HCT116 (cell line): Measurements from ENCODE around the gene USP12.

ENCODE experiments used
- CTCF ChIP-seq, 3 experiments: fragments of 200-600 bp in 1 of 3; sonication (generic) in 1 of 3; IDR thresholded peaks in 2 of 3; conservative IDR thresholded peaks in 1 of 3; 2 replicates each; pipeline ENCODE4 v1.5.1; 2012 to 2017; ENCODE audit warnings: low read depth in 2 of 3, low read length in 2 of 3, antibody characterized with exemption in 1 of 3, borderline replicate concordance in 1 of 3, control low read depth in 1 of 3, mild to moderate bottlenecking in 1 of 3, mixed read lengths in 1 of 3, mixed run types in 1 of 3, moderate library complexity in 1 of 3; ENCODE audit not compliant: insufficient read depth in 1 of 3
- EZH2 ChIP-seq: fragments of 200-600 bp; sonication (generic); IDR thresholded peaks from 2 replicates; pipeline ENCODE4 v1.6.1; 2017; ENCODE audit warnings: antibody characterized with exemption, mixed run types
- POLR2A ChIP-seq: IDR thresholded peaks from 2 replicates; pipeline ENCODE4 v1.7.0; 2011; ENCODE audit warnings: borderline replicate concordance; ENCODE audit not compliant: insufficient read depth, insufficient read length; ENCODE audit errors: extremely low read depth
- SP1 ChIP-seq: IDR thresholded peaks from 2 replicates; pipeline ENCODE4 v1.6.1; 2012; ENCODE audit warnings: low read depth
- ZFX ChIP-seq: fragments of 450-650 bp; IDR thresholded peaks from 2 replicates; pipeline ENCODE4 v1.6.1; 2017

GRCh38 chr13:27192973-27193372 is 21.4 kb upstream of the USP12 start:
- no peak for TF ChIP-seq EZH2
- TF ChIP-seq ZFX = no peak
- TF ChIP-seq SP1 = no peak
- TF ChIP-seq POLR2A = no peak
- TF ChIP-seq CTCF (IDR thresholded peaks at IDR 0.05 in 2 of 3, conservative IDR thresholded peaks at IDR 0.05 in 1 of 3; ENCODE audit: borderline replicate concordance in 1 of 3, insufficient read depth in 1 of 3, low read depth in 2 of 3, low read length in 2 of 3) = no peak
